Measurements from ENCODE around the gene CHRND. TPM values are rescaled to one million over a fixed set of nuclear protein-coding genes. Genes with fewer than 3 reads are reported as not detected.
"Not testable (repeated sequence)": the region's sequence is repeated elsewhere in the genome, so short reads cannot be mapped to it uniquely, and the experiment has no call there.

CHRND gene
- total RNA-seq, 1 donor from 2014 or later, result 4.1 TPM

- H3K9me3 Mint-ChIP-seq, result no peaks in the 10 kb centered on the region
- H3K27me3 Mint-ChIP-seq (ENCODE audit: low read depth), result no peaks in the 10 kb centered on the region
- H3K27ac Mint-ChIP-seq (ENCODE audit: unreplicated experiment), result no peak overlapping the region
- no peak overlapping the region for H3K4me3 Mint-ChIP-seq
- TF ChIP-seq, protein P1, sequence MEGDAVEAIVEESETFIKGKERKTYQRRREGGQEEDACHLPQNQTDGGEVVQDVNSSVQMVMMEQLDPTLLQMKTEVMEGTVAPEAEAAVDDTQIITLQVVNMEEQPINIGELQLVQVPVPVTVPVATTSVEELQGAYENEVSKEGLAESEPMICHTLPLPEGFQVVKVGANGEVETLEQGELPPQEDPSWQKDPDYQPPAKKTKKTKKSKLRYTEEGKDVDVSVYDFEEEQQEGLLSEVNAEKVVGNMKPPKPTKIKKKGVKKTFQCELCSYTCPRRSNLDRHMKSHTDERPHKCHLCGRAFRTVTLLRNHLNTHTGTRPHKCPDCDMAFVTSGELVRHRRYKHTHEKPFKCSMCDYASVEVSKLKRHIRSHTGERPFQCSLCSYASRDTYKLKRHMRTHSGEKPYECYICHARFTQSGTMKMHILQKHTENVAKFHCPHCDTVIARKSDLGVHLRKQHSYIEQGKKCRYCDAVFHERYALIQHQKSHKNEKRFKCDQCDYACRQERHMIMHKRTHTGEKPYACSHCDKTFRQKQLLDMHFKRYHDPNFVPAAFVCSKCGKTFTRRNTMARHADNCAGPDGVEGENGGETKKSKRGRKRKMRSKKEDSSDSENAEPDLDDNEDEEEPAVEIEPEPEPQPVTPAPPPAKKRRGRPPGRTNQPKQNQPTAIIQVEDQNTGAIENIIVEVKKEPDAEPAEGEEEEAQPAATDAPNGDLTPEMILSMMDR (conservative IDR thresholded peaks at IDR 0.05), result no peak
- DNase-seq (ENCODE audit: low read depth, low spot score), result no peak
- no peaks in the 10 kb centered on the region for H3K4me1 Mint-ChIP-seq
- H3K36me3 Mint-ChIP-seq (ENCODE audit: low read depth), result peaks cover 14% of the 10 kb centered on the region
Observed at GRCh38 chr2:232563580-232563979, 37.6 kb downstream of the CHRND start.

DNA sequence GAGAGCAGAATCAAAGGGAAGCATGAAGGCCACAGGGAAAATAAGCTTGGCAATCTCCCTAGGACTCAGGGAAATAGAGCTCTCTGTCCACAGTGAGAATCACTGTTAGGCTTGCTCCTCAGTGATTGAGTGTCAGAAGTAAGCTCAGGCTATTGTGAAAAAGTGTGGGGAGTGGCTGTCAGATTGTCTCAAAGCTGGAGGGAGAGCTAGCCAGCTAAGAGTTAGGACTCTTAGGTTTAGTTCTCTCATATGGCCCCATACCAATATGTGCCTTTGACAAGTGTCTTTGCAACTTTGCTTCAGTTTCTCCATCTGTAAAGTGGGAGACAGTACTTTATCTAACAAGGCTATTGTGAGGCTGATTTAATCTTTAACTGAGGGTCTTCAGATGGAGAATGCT, 41.8 kb downstream of the CHRND start:
- Mint-ChIP-seq H3K4me1 (peaks cover 7% of the 10 kb centered on the region), H3K27ac (ENCODE audit: unreplicated experiment) (peak overlapping the region; percentile 79), H3K4me3 (no peak overlapping the region), H3K9me3 (no peaks in the 10 kb centered on the region), H3K27me3 (ENCODE audit: low read depth) (no peaks in the 10 kb centered on the region), H3K36me3 (ENCODE audit: low read depth) (peaks cover 19% of the 10 kb centered on the region)
- no peak for DNase-seq (ENCODE audit: low read depth, low spot score)
- TF ChIP-seq, protein P1 (conservative IDR thresholded peaks at IDR 0.05), result no peak

DNA sequence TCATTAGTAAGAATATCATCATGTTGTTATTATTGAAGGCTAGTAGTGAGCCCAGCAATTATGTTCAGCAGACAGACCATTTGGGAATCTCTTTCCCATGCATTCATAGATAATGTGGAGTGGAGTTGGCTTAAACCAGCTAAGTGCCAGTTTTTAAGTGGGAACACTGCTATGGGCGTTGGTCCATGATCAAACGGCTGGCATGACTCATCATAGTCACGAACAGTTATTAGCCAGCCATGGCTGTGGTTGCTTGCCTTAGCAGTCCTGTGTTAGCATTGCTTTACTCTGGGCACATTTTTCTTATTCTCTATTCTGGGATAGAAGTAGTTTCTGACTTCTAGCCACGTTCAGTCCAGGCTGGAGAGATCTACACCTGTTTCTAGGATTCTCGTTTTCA, 42.2 kb downstream of the CHRND start:
- no peak for DNase-seq (ENCODE audit: low read depth, low spot score)
- Mint-ChIP-seq H3K27me3 (ENCODE audit: low read depth) (no peaks in the 10 kb centered on the region), H3K4me3 (no peak overlapping the region), H3K27ac (ENCODE audit: unreplicated experiment) (no peak overlapping the region), H3K4me1 (peaks cover 7% of the 10 kb centered on the region), H3K36me3 (ENCODE audit: low read depth) (peaks cover 19% of the 10 kb centered on the region), H3K9me3 (no peaks in the 10 kb centered on the region)
- TF ChIP-seq, protein P1 (conservative IDR thresholded peaks at IDR 0.05), result no peak

- no peak for DNase-seq (ENCODE audit: low read depth, low spot score)
- Mint-ChIP-seq H3K36me3 (ENCODE audit: low read depth) (peaks cover 19% of the 10 kb centered on the region), H3K4me3 (no peak overlapping the region), H3K9me3 (no peaks in the 10 kb centered on the region), H3K27ac (ENCODE audit: unreplicated experiment) (no peak overlapping the region), H3K4me1 (peaks cover 19% of the 10 kb centered on the region), H3K27me3 (ENCODE audit: low read depth) (no peaks in the 10 kb centered on the region)
- TF ChIP-seq, protein P1 (conservative IDR thresholded peaks at IDR 0.05), result no peak
Observed at GRCh38 chr2:232569541-232569940, 43.6 kb downstream of the CHRND start.

DNA sequence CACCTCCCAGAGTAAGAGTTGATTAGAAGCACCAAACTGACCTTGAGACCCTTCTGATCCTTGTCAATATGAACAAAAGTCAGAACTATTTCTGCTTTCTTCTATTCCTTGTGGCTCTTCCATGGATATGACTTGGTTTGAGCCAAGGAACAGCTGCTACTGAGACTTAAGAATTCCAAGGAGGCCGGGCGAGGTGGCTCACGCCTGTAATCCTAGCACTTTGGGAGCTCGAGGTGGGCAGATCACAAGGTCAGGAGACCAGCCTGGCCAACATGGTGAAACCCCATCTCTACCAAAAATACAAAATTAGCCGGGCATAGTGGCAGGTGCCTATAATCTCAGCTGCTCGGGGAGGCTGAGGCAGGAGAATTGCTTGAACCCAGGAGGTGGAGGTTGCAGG, 44.5 kb downstream of the CHRND start:
- not testable (repeated sequence) for H3K9me3 Mint-ChIP-seq; H3K27me3 Mint-ChIP-seq (ENCODE audit: low read depth); DNase-seq (ENCODE audit: low read depth, low spot score); H3K27ac Mint-ChIP-seq (ENCODE audit: unreplicated experiment); H3K4me3 Mint-ChIP-seq
- peaks cover 19% of the 10 kb centered on the region for H3K36me3 Mint-ChIP-seq (ENCODE audit: low read depth)
- H3K4me1 Mint-ChIP-seq, result peaks cover 21% of the 10 kb centered on the region

- Mint-ChIP-seq H3K9me3 (no peaks in the 10 kb centered on the region), H3K36me3 (ENCODE audit: low read depth) (peaks cover 17% of the 10 kb centered on the region), H3K27ac (ENCODE audit: unreplicated experiment) (peak overlapping the region; percentile 45), H3K27me3 (ENCODE audit: low read depth) (no peaks in the 10 kb centered on the region), H3K4me1 (peaks cover 21% of the 10 kb centered on the region), H3K4me3 (no peak overlapping the region)
- TF ChIP-seq, protein P1 (conservative IDR thresholded peaks at IDR 0.05), result no peak
- DNase-seq (ENCODE audit: low read depth, low spot score), result no peak
Observed at GRCh38 chr2:232571026-232571474, 45.1 kb downstream of the CHRND start.
